Activated T-helper 1 cell treated with anti-CD3 and anti-CD28 coated beads, Interleukin-12 subunit alpha, Interleukin-12 subunit beta, Interleukin-2, Interleukin-4 antibody, amounts not matched to agents 30 ng/mL and 10 ng/mL and 1 ng/mL, durations not matched to agents 14 hours and 24 hours and 36 hours (primary cell): ENCODE measurements around the gene PRSS12. TPM values are rescaled to one million over a fixed set of nuclear protein-coding genes. Genes with fewer than 3 reads are reported as not detected.
A peak's percentile ranks its signal among the peaks of the same experiment; 100 is the strongest.
"Not testable (repeated sequence)": the region's sequence is repeated elsewhere in the genome, so short reads cannot be mapped to it uniquely, and the experiment has no call there.

Experiments used
- DNase-seq: peaks from one replicate; pipeline ENCODE4 v3.0.0; 2021; ENCODE audit warnings: low spot score
- H3K27ac Mint-ChIP-seq: one replicate; pipeline ENCODE4 v1.8.0; 2021; ENCODE audit warnings: mild to moderate bottlenecking, mixed read lengths
- H3K27me3 Mint-ChIP-seq: one replicate; pipeline ENCODE4 v1.8.0; 2022; ENCODE audit warnings: mild to moderate bottlenecking, moderate library complexity, mixed read lengths; ENCODE audit not compliant: insufficient read depth
- H3K36me3 Mint-ChIP-seq: one replicate; pipeline ENCODE4 v1.8.0; 2021; ENCODE audit warnings: low read depth, mixed read lengths
- H3K4me1 Mint-ChIP-seq: one replicate; pipeline ENCODE4 v1.8.0; 2021; ENCODE audit warnings: low read depth, mixed read lengths
- H3K4me3 Mint-ChIP-seq: one replicate; pipeline ENCODE4 v1.8.0; 2021; ENCODE audit warnings: mild to moderate bottlenecking, moderate library complexity, mixed read lengths
- H3K9me3 Mint-ChIP-seq: one replicate; pipeline ENCODE4 v1.8.0; 2021; ENCODE audit warnings: mixed read lengths
- intact Hi-C: fragments of 100-400 bp; cut with micrococcal nuclease; formaldehyde crosslinking; loops from one replicate; pipeline ENCODE4 v1.15.1; 2024
- total RNA-seq: library from RNA; stranded (reverse); gene quantifications from 2 replicates; pipeline ENCODE4 v1.2.3, GENCODE V29; 2022

Gene PRSS12
- total RNA-seq, 1 donor from 2014 or later: not detected

DNA sequence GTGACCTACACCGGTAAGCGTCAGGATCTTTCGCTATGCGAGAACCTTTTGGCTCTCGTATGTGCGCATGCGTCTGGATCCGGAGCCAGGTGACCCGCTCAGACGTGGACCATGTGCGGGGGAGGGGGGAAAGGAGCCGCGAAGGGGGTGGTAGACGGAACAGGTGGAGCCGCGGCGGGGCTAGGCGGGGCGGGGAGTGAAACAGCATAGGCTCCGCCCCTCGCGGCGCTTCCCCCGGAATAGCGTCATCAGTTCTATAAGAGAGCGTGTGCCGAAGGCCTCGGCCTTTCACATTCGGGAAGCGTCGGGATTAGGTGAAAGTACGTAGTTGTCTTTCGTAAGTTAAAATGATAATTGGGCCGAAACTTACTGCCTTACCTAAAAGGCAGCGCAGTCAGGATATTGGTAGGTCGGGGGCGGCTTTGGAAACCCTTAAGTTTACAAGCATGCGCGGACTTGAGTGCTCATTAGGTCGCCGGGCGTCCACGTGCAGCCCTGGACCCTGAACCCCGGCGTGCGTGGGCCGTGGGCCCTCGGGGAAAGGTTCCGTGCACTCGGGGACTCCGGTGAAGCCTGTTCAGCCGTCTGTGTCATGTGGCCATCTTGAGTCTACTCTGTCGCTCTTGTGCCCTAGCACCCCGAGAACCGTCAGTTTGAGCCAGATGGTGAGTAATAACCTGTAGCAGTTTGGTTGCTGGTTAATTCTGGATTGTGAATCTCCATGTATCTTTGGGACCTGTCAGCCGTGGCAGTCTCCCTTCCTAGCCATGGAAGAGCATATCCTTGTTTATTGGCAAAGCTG, 74.1 kb downstream of the PRSS12 start:
- Mint-ChIP-seq H3K27ac (peak overlapping the region; percentile 92), H3K36me3 (peaks cover 39% of the 10 kb centered on the region), H3K4me1 (peaks cover 44% of the 10 kb centered on the region), H3K27me3 (peaks cover 2% of the 10 kb centered on the region), H3K9me3 (no peaks in the 10 kb centered on the region), H3K4me3 (peak overlapping the region; percentile 88)
- intact Hi-C loops: loop anchor here (1.0 to 5.0 kb wide), 6 partner anchors 106 to 1349 kb away; partner anchors contain the start of genes PDE5A and SEC24D
- DNase-seq: peak; percentile 94

DNA sequence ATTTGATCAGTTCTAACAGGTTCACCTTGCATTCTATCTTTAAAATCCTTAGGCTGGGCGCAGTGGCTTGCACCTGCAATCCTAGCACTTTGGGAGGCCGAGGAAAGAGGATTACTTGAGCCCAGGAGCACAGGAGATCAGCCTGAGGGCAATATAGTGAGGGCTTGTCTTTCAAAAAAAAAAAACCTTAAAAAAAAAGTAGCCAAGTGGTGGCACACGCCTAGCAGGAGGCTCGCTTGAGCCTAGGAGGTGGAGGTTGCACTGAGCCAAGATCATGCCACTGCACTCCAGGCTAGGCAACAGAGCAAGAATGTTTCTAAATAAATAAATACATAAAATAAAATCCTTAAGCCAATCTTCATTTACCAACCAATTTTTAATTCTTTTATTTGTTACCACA, 75.6 kb downstream of the PRSS12 start:
- Mint-ChIP-seq H3K9me3 (no peaks in the 10 kb centered on the region), H3K36me3 (peaks cover 31% of the 10 kb centered on the region), H3K4me1 (peaks cover 36% of the 10 kb centered on the region), H3K4me3 (peak overlapping the region; percentile 31), H3K27me3 (peaks cover 2% of the 10 kb centered on the region), H3K27ac (no peak overlapping the region)
- no peak for DNase-seq
- intact Hi-C loops: loop anchor here (5.0 kb wide), 2 partner anchors 105 to 1350 kb away; partner anchors contain the start of gene PDE5A

DNA sequence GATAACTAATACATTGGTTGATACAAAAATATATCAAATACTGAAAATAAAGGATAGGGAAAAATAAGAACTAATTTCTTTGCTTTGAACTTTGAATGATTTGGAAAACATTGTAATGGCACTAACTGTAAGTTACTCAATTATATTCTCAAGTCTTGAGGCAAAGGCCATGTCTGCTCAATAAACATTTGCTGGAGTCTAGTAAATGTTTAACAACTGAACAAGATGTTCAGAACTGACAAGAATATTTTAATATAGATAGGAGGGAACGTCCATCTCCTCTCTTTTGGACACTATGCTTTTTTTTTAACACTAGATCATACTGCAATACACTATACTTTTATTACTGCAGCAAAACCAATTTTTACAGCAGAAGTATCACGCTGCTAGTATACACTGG, 76.2 kb downstream of the PRSS12 start:
- no peak overlapping the region for H3K4me3 Mint-ChIP-seq
- intact Hi-C loops: loop anchor here (5.0 kb wide), 2 partner anchors 104 to 1351 kb away; partner anchors contain the start of gene PDE5A
- peaks cover 29% of the 10 kb centered on the region for H3K4me1 Mint-ChIP-seq
- peaks cover 25% of the 10 kb centered on the region for H3K36me3 Mint-ChIP-seq
- H3K27me3 Mint-ChIP-seq: peaks cover 2% of the 10 kb centered on the region
- no peaks in the 10 kb centered on the region for H3K9me3 Mint-ChIP-seq
- H3K27ac Mint-ChIP-seq: no peak overlapping the region
- no peak for DNase-seq

DNA sequence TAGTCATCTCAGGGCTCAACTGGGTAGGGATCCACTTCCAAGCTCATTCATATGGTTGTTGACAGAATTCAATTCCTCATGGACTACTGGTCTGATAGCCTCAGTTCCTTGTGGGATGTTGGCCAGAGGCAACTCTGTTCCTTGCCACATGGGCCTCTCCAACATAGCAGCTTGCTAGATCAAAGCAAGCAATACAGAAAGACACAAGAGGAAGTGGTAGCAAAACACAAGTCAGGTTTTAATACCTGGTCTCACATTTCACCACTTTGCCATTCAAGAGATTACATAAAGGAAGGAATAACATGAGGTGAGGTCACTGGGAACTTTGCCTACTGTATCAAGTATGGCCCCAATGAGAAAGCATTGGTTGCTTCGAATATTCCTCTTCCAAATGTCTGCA, 79.2 kb downstream of the PRSS12 start:
- intact Hi-C loops: no loop called here
- Mint-ChIP-seq H3K9me3 (no peaks in the 10 kb centered on the region), H3K27me3 (peaks cover 7% of the 10 kb centered on the region), H3K4me1 (peaks cover 16% of the 10 kb centered on the region), H3K4me3 (no peak overlapping the region), H3K27ac (no peak overlapping the region), H3K36me3 (peaks cover 2% of the 10 kb centered on the region)
- DNase-seq: no peak

DNA sequence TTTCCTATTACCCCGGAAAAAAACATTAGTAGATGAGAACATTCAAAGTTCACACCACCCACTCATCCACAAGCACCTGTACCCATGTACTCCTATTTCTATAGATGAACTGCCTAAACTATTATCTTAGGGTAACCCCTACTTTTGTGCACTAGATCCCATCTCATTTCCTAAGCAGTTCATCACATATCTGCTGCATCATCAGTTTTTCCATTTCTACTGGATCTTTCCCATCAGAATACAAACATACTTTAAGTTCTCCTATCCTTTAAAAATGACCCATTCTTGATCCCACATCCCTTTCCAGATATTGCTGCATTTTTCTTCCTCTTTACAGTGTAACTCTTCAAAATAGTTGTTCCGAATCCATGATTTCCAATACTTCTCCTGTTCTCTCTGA, 81.0 kb downstream of the PRSS12 start:
- Mint-ChIP-seq H3K27me3 (peaks cover 5% of the 10 kb centered on the region), H3K27ac (no peak overlapping the region), H3K9me3 (no peaks in the 10 kb centered on the region), H3K36me3 (no peaks in the 10 kb centered on the region), H3K4me1 (no peaks in the 10 kb centered on the region), H3K4me3 (no peak overlapping the region)
- intact Hi-C loops: no loop called here
- DNase-seq: no peak

DNA sequence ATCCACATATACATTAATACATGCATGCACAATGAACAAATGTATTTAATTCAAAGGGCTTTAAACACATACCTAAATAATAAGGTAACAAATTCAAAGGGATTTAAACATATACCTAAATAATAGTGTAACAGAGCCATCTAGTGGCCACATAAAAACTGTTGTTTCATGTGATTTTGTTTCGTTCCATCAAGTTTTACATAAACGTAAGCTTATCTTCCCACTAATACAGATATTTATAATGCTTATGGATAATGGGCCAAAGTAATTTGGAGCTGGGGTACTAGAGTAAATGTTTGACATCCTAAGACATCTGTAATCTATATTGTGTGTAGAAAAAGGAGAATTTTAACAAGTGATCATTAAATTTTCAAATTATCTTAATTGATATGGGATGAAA, 82.3 kb downstream of the PRSS12 start:
- DNase-seq: no peak
- Mint-ChIP-seq H3K36me3 (no peaks in the 10 kb centered on the region), H3K9me3 (no peaks in the 10 kb centered on the region), H3K27ac (no peak overlapping the region), H3K27me3 (peaks cover 5% of the 10 kb centered on the region), H3K4me3 (no peak overlapping the region), H3K4me1 (no peaks in the 10 kb centered on the region)
- intact Hi-C loops: loop anchor here (1.0 kb wide), 2 partner anchors 193 to 1912 kb away; no protein-coding TSS in a partner anchor

DNA sequence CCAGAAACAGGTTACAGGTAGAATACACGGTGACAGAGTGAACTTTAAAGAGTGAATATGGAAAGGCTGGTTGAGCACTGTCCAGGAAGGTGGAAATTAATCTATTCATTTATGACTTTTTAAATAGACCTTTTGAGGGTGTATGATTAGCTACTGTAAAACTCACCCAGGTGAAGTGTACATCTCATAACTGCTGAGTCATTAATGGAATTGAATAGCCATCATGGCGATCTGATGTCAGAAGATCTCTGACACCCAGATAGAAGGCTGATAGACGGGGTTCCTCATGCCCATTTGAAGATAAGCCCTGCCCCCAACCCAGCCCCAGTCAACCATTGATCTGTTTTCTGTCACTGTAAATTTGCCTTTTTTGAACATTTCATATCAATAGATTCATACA, 84.0 kb downstream of the PRSS12 start:
- no peak for DNase-seq
- peaks cover 10% of the 10 kb centered on the region for H3K27me3 Mint-ChIP-seq
- H3K36me3 Mint-ChIP-seq: no peaks in the 10 kb centered on the region
- no peak overlapping the region for H3K4me3 Mint-ChIP-seq
- no peak overlapping the region for H3K27ac Mint-ChIP-seq
- H3K4me1 Mint-ChIP-seq: no peaks in the 10 kb centered on the region
- H3K9me3 Mint-ChIP-seq: peaks cover 4% of the 10 kb centered on the region
- intact Hi-C loops: no loop called here

DNA sequence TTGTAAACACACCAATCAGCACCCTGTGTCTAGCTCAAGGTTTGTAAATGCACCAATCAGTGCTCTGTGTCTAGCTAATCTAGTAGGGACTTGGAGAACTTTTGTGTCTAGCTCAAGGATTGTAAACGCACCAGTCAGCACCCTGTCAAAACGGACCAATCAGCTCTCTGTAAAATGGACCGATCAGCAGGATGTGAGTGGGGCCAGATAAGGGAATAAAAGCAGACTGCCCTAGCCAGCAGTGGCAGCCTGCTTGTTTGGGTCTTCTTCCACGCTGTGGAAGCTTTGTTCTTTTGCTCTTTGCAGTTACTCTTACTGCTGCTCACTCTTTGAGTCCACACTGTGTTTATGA, 86.7 kb downstream of the PRSS12 start:
- DNase-seq, H3K9me3 Mint-ChIP-seq, intact Hi-C loops, H3K36me3 Mint-ChIP-seq, H3K4me1 Mint-ChIP-seq, H3K27ac Mint-ChIP-seq: not testable (repeated sequence)
- H3K27me3 Mint-ChIP-seq: peaks cover 12% of the 10 kb centered on the region
- peak overlapping the region; percentile 42 for H3K4me3 Mint-ChIP-seq

DNA sequence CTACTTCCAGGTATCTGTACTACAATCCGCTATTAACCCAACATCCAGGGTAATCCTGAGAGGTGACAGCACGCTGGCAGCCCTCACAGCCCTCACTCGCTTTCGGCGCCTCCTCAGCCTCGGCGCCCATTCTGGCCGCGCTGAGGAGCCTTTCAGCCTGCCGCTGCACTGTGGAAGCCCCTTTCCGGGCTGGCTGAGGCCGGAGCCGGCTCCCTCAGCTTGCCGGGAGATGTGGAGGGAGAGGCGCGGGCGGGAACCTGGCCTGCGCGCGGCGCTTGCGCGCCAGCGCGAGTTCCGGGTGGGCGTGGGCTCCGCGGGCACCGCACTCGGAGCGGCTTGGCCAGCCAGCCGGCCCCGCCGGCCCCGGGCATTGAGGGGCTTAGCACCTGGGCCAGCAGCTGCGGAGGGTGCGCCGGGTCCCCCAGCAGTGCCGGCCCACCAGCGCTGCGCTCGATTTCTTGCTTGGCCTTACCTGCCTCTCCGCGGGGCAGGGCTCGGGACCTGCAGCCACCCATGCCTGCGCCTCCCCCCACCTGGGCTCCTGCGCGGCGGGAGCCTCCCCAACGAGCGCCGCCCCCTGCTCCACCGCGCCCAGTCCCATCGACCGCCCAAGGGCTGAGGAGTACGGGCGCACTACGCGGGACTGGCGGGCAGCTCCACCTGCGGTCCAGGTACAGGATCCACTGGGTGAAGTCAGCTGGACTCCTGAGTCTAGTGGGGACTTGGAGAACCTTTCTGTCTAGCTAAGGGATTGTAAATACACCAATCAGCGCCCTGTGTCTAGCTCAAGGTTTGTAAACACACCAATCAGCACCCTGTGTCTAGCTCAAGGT, 87.3 kb downstream of the PRSS12 start:
- peak; percentile 5 for DNase-seq
- Mint-ChIP-seq H3K4me3 (peak overlapping the region; percentile 67), H3K9me3 (peaks cover 4% of the 10 kb centered on the region)

DNA sequence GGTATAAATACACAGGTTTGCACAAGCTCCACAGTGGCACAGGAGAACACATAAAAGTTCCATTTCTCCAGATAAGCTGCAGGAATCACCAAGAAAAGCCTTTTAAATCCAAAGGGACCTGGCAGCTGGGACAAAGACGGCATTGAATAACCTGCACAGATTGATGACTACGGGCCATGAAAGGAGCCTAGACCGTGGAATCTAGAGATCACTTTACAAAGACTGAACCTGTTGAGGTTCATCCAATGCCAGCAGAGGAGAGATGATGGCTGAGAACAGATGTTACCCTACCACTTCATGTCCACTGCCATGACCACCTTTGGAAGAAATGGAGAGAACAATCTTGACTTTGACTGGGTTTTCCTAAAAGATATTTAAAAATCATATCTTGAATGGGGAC, 88.7 kb downstream of the PRSS12 start:
- intact Hi-C loops: no loop called here
- Mint-ChIP-seq H3K27me3 (peaks cover 8% of the 10 kb centered on the region), H3K9me3 (peaks cover 4% of the 10 kb centered on the region)

More for the DNA sequence above, 87.3 kb downstream of the PRSS12 start:
- Mint-ChIP-seq H3K27ac (no peak overlapping the region), H3K4me1 (no peaks in the 10 kb centered on the region), H3K36me3 (no peaks in the 10 kb centered on the region), H3K27me3 (peaks cover 10% of the 10 kb centered on the region)
- intact Hi-C loops: no loop called here

DNA sequence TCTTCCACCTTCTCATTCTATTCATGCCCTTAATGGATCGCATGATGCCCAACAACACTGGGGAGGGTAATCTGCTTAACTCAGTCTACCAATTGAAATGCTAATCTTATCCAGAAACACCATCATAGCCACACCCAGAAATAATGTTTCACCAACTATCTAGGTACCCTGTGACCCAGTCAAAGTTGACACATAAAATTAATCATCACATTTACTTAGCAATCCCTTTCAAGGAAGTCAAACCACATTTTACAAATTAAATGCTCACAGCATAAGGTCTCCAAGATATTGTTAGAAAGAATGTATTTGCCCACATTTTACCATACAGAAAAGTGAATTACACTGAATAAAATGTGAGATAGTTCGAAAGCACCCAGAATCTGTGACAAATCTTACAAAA, 92.5 kb downstream of the PRSS12 start:
- Mint-ChIP-seq H3K9me3 (peaks cover 4% of the 10 kb centered on the region), H3K4me3 (no peak overlapping the region), H3K27me3 (peaks cover 8% of the 10 kb centered on the region), H3K27ac (no peak overlapping the region), H3K4me1 (no peaks in the 10 kb centered on the region), H3K36me3 (no peaks in the 10 kb centered on the region)
- intact Hi-C loops: no loop called here
- no peak for DNase-seq

More for the DNA sequence above, 88.7 kb downstream of the PRSS12 start:
- no peak overlapping the region for H3K27ac Mint-ChIP-seq
- DNase-seq: no peak
- no peaks in the 10 kb centered on the region for H3K36me3 Mint-ChIP-seq
- peak overlapping the region; percentile 4 for H3K4me3 Mint-ChIP-seq
- H3K4me1 Mint-ChIP-seq: no peaks in the 10 kb centered on the region

DNA sequence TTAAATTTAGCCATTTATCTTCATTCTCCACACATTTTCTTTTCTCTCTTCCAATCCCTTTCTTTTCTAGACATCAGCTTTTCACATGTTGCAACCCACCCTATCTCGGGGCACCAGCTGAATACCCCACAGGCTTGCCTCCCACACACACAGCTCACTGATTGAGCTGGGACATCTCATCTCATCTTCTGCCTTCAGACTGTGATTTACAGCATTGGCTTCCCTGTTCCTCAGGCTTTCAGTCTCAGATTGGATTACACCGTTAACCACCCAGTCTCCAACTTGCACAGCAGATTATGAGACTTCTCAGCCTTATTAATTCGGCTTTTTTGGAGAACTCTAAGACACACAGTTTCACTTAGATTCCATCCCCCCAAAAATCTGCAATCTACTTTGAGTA, 93.7 kb downstream of the PRSS12 start:
- Mint-ChIP-seq H3K4me1 (no peaks in the 10 kb centered on the region), H3K27me3 (peaks cover 6% of the 10 kb centered on the region), H3K9me3 (peaks cover 3% of the 10 kb centered on the region), H3K36me3 (no peaks in the 10 kb centered on the region), H3K4me3 (no peak overlapping the region), H3K27ac (no peak overlapping the region)
- intact Hi-C loops: no loop called here
- DNase-seq: no peak

DNA sequence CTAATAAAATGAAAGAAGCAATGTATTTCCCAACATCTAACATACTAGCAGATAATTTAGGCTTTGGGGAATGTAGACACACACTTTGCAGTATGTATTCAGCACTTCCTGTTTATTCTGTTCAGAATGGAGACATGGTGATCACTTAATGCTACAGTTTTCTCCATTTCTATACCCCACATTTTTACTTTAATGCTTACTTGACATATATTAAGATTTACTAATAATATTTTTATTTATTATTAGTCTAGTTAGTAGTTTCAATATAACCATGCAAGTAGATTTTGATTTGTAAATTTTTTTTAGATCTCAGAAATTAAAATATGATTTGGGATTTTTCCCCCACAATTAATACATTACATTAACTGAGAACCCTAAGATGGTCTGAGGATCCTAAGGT, 98.4 kb downstream of the PRSS12 start:
- intact Hi-C loops: no loop called here
- no peak overlapping the region for H3K4me3 Mint-ChIP-seq
- H3K4me1 Mint-ChIP-seq: no peaks in the 10 kb centered on the region
- no peak for DNase-seq
- no peaks in the 10 kb centered on the region for H3K36me3 Mint-ChIP-seq
- no peaks in the 10 kb centered on the region for H3K27me3 Mint-ChIP-seq
- H3K27ac Mint-ChIP-seq: no peak overlapping the region
- H3K9me3 Mint-ChIP-seq: no peaks in the 10 kb centered on the region
